GM21528 (cell line): ENCODE measurements around the gene UHRF1.
"Not testable (repeated sequence)": the region's sequence is repeated elsewhere in the genome, so short reads cannot be mapped to it uniquely, and the experiment has no call there.

Experiments
- ATAC-seq: cut with Tn5 transposase; IDR thresholded peaks from one replicate; pipeline ENCODE4 v1.9.1; 2021; ENCODE audit warnings: mild to moderate bottlenecking, moderate library complexity; ENCODE audit not compliant: unreplicated experiment, low FRiP score

The UHRF1 gene

GRCh38 chr19:4909156-4909896 is at the start of gene UHRF1:
Gene UHRF1 (plus strand): TSS chr19:4909501. CDS start chr19:4910886, 1,385 bp downstream.
- peak; percentile 28 for ATAC-seq

GRCh38 chr19:4859697-4860096 is 49.6 kb upstream of the UHRF1 start:
- ATAC-seq, result no peak

- ATAC-seq, result no peak
Measured at GRCh38 chr19:4861147-4861546, 48.2 kb upstream of the UHRF1 start.

GRCh38 chr19:4866595-4867424 is 42.5 kb upstream of the UHRF1 start:
- ATAC-seq, result no peak

GRCh38 chr19:4867534-4868285 is 41.6 kb upstream of the UHRF1 start, which contains the start of gene PLIN3:
Gene PLIN3 (minus strand): TSS chr19:4867667. CDS start chr19:4861394, 6,273 bp downstream.
- peak; percentile 57 for ATAC-seq

GRCh38 chr19:4868286-4868834 is 40.9 kb upstream of the UHRF1 start:
- ATAC-seq, result no peak

GRCh38 chr19:4870025-4870700 is 39.1 kb upstream of the UHRF1 start:
- ATAC-seq, result no peak

GRCh38 chr19:4871711-4872110 is 37.6 kb upstream of the UHRF1 start:
- no peak for ATAC-seq

GRCh38 chr19:4873930-4874329 is 35.4 kb upstream of the UHRF1 start:
- no peak for ATAC-seq

GRCh38 chr19:4877753-4878490 is 31.4 kb upstream of the UHRF1 start:
- ATAC-seq, result no peak

GRCh38 chr19:4878491-4878968 is 30.8 kb upstream of the UHRF1 start:
- no peak for ATAC-seq

GRCh38 chr19:4879041-4879440 is 30.3 kb upstream of the UHRF1 start:
- no peak for ATAC-seq

GRCh38 chr19:4882874-4883273 is 26.4 kb upstream of the UHRF1 start:
- not testable (repeated sequence) for ATAC-seq

- not testable (repeated sequence) for ATAC-seq
Measured at GRCh38 chr19:4884993-4885392, 24.3 kb upstream of the UHRF1 start.

GRCh38 chr19:4887803-4888202 is 21.5 kb upstream of the UHRF1 start:
- ATAC-seq, result not testable (repeated sequence)

- no peak for ATAC-seq
Measured at GRCh38 chr19:4889034-4889815, 20.1 kb upstream of the UHRF1 start.

- ATAC-seq, result no peak
Measured at GRCh38 chr19:4891066-4891465, 18.2 kb upstream of the UHRF1 start.

GRCh38 chr19:4892962-4893361 is 16.3 kb upstream of the UHRF1 start:
- not testable (repeated sequence) for ATAC-seq
